ENCODE results near the gene GABRB1.

The GABRB1 gene

GRCh38 chr4:47469951-47470350 lies 438.6 kb downstream of the GABRB1 start:
- no peak for DNase-seq (ENCODE audit: low spot score)

GRCh38 chr4:47471064-47471463 lies 439.7 kb downstream of the GABRB1 start:
- DNase-seq (ENCODE audit: low spot score) = no peak

- no peak for DNase-seq (ENCODE audit: low spot score)
Measured at GRCh38 chr4:47471591-47471990, 440.2 kb downstream of the GABRB1 start.

- no peak for DNase-seq (ENCODE audit: low spot score)
Measured at GRCh38 chr4:47473141-47473750, 441.9 kb downstream of the GABRB1 start.

GRCh38 chr4:47474799-47475198 lies 443.4 kb downstream of the GABRB1 start:
- DNase-seq (ENCODE audit: low spot score) = no peak

GRCh38 chr4:47475411-47475810 lies 444.0 kb downstream of the GABRB1 start:
- no peak for DNase-seq (ENCODE audit: low spot score)
